ENCODE data around the gene DIP2C.

Gene DIP2C

DNA sequence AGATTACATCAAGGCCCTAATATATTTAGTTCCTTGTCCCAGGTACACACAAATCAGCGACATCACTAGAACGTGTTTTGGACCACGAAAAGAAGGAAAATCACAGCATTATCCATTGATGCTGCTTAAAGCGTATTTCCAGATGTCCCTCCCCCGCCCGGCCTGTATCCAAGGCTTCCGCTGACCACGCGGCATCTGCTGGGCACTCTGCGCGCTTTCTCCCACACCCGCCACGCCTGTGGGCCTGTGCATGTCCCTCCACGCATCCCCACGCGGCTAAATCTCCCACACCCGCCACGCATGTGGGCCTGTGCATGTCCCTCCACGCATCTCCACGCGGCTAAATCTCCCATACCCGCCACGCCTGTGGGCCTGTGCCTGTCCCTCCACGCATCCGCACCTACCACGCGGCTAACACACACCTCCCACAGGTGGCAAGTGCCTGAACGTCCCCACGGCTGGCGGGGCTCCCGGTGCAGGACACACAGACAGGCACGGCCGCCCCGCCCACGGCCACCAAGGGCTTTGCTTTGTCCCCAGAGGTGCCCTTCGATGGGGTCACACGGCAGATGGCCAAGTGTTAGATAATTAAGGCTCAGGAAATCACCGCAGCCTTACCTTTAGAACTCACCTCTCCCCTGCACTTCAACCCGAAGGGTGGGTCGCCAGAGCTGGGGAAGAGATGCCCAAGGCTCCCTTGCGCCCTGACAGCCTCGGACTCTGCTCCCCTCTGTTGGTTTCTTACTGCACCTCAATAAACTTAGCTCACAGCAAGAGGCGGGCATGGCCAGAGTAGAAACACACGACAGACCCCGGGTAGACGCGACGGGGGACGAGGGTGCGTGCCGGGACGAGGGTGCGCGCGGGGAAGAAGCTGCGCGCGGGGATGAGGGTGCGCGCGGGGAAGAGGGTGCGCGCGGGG lies 49.5 kb downstream of the DIP2C start:
- no peak for TF ChIP-seq CTCF (IDR thresholded peaks at IDR 0.05)
- intact Hi-C loops (cut with DNase I; ENCODE audit: low total_unique reads): no loop called here
- no peak overlapping the region for H3K27ac ChIP-seq
- no peaks in the 10 kb centered on the region for H3K27me3 ChIP-seq
- peaks cover 0 to 3% (median 0%) of the 10 kb centered on the region in 3 donors for H3K36me3 ChIP-seq
- no peak overlapping the region for H3K4me3 ChIP-seq
- peaks cover 0 to 5% (median 1%) of the 10 kb centered on the region in 4 donors for H3K4me1 ChIP-seq
- peak in 1 of 2 donors; percentile 60 for DNase-seq
- H3K9me3 ChIP-seq: peaks cover 0 to 9% (median 5%) of the 10 kb centered on the region in 3 donors

- Histone ChIP-seq H3K4me1 (peaks cover 0 to 13% (median 5%) of the 10 kb centered on the region in 4 donors), H3K4me3 (no peak overlapping the region), H3K9me3 (peaks cover 0 to 1% (median 0%) of the 10 kb centered on the region in 3 donors), H3K27me3 (no peaks in the 10 kb centered on the region), H3K27ac (no peak overlapping the region), H3K36me3 (no peaks in the 10 kb centered on the region)
- intact Hi-C loops (cut with DNase I; ENCODE audit: low total_unique reads): no loop called here
- no peak for TF ChIP-seq CTCF (IDR thresholded peaks at IDR 0.05)
- no peak for DNase-seq
Observed at GRCh38 chr10:639001-639750, 50.3 kb downstream of the DIP2C start.

GRCh38 chr10:637771-638195 lies 51.7 kb downstream of the DIP2C start:
- Histone ChIP-seq H3K9me3 (no peaks in the 10 kb centered on the region), H3K27ac (no peak overlapping the region), H3K4me3 (no peak overlapping the region), H3K27me3 (no peaks in the 10 kb centered on the region), H3K4me1 (peaks cover 0 to 27% (median 12%) of the 10 kb centered on the region in 4 donors), H3K36me3 (no peaks in the 10 kb centered on the region)
- TF ChIP-seq CTCF (IDR thresholded peaks at IDR 0.05): no peak
- DNase-seq: no peak
- intact Hi-C loops (cut with DNase I; ENCODE audit: low total_unique reads): no loop called here

- Histone ChIP-seq H3K27ac (no peak overlapping the region), H3K4me3 (no peak overlapping the region), H3K9me3 (no peaks in the 10 kb centered on the region), H3K27me3 (no peaks in the 10 kb centered on the region), H3K4me1 (peaks cover 0 to 30% (median 12%) of the 10 kb centered on the region in 4 donors), H3K36me3 (no peaks in the 10 kb centered on the region)
- no peak for DNase-seq
- intact Hi-C loops (cut with DNase I; ENCODE audit: low total_unique reads): no loop called here
- no peak for TF ChIP-seq CTCF (IDR thresholded peaks at IDR 0.05)
Observed at GRCh38 chr10:637221-637620, 52.2 kb downstream of the DIP2C start.

- H3K4me1 ChIP-seq: peaks cover 0 to 30% (median 12%) of the 10 kb centered on the region in 4 donors
- intact Hi-C loops (cut with DNase I; ENCODE audit: low total_unique reads): no loop called here
- no peaks in the 10 kb centered on the region for H3K36me3 ChIP-seq
- TF ChIP-seq CTCF (IDR thresholded peaks at IDR 0.05): no peak
- no peaks in the 10 kb centered on the region for H3K9me3 ChIP-seq
- no peak overlapping the region for H3K27ac ChIP-seq
- H3K4me3 ChIP-seq: no peak overlapping the region
- H3K27me3 ChIP-seq: no peaks in the 10 kb centered on the region
- DNase-seq: peak in 1 of 2 donors; percentile 54
Observed at GRCh38 chr10:636769-637168, 52.7 kb downstream of the DIP2C start.
